HepG2 (cell line): ENCODE measurements around the gene SNAPIN. TPM values are rescaled to one million over a fixed set of nuclear protein-coding genes. Genes with fewer than 3 reads are reported as not detected.

Experiments used
- ATAC-seq: fragments of 200-7000 bp; cut with Tn5 transposase; 3 replicates; pipeline ENCODE4 v1.9.1; 2020; ENCODE audit warnings: mild to moderate bottlenecking, moderate library complexity
- BruUV-seq: library from RNA; stranded (reverse); fragments of 400-500 nt; replicated peaks from 2 replicates; lab custom pipeline; 2021; lab: Mats Ljungman, UMichigan
- CTCF ChIA-PET: fragments of 300-600 bp; formaldehyde crosslinking; extraction: SDS; loops from one replicate; lab custom pipeline; 2021; ENCODE audit warnings: low total read pairs, inconsistent platforms, low intra/inter-chr PET ratio; lab: Yijun Ruan, JAX
- POLR2A ChIA-PET: fragments of 350-600 bp; sonication (Branson Sonifier 250); formaldehyde crosslinking; loops from one replicate; lab custom pipeline; 2020; ENCODE audit warnings: antibody characterized with exemption, inconsistent platforms; lab: Yijun Ruan, JAX
- DNase-seq: peaks from one replicate; pipeline ENCODE4 v3.0.0-alpha.2; 2015; ENCODE audit warnings: low spot score
- FAIRE-seq: peaks from 3 replicates; lab custom pipeline; 2011; peaks lifted over from hg19 to GRCh38; lab: Jason Lieb, UNC
- H2AFZ ChIP-seq: one replicate; pipeline ENCODE4 v1.6.1; 2011; ENCODE audit warnings: low read length, inconsistent platforms
- H3K27ac ChIP-seq: fragments of 300-600 bp; 3 replicates; pipeline ENCODE4 v1.8.0; 2011; ENCODE audit warnings: mixed run types, mild to moderate bottlenecking, mixed read lengths, low read length, inconsistent platforms; ENCODE audit not compliant: insufficient read depth; ENCODE audit errors: extremely low read length
- H3K27me3 ChIP-seq, 2 experiments: fragments of 200-600 bp in 1 of 2; 2 replicates in 1 of 2; 3 replicates in 1 of 2; pipeline versions ENCODE4 v1.6.0 to v1.8.0; 2011; ENCODE audit warnings: low read length in 2 of 2, mild to moderate bottlenecking in 2 of 2, moderate library complexity in 2 of 2, inconsistent platforms in 1 of 2; ENCODE audit not compliant: insufficient read depth in 2 of 2, control insufficient read depth in 1 of 2
- H3K36me3 ChIP-seq, 2 experiments: fragments of 200-600 bp in 1 of 2; replicated peaks in 1 of 2; 2 replicates in 1 of 2; 3 replicates in 1 of 2; pipeline versions ENCODE4 v1.5.1 to v1.8.0; 2011; ENCODE audit warnings: low read length in 2 of 2, inconsistent platforms in 1 of 2; ENCODE audit not compliant: insufficient read depth in 2 of 2, control insufficient read depth in 1 of 2
- H3K4me1 ChIP-seq: 2 replicates; pipeline ENCODE4 v1.5.1; 2012; ENCODE audit warnings: low read length, inconsistent platforms; ENCODE audit not compliant: insufficient read depth
- H3K4me2 ChIP-seq: 2 replicates; pipeline ENCODE4 v1.6.0; 2011; ENCODE audit warnings: low read depth, low read length, inconsistent platforms
- H3K4me3 ChIP-seq, 3 experiments: fragments of 200-600 bp in 1 of 3; sonication (generic), shearing (Covaris generic) in 1 of 3; replicated peaks in 1 of 3; 2 replicates each; pipeline ENCODE4 v1.5.1; 2011 to 2016; ENCODE audit warnings: low read length in 3 of 3, inconsistent platforms in 2 of 3, low read depth in 2 of 3, mild to moderate bottlenecking in 2 of 3, control low read depth in 1 of 3, mixed read lengths in 1 of 3; ENCODE audit not compliant: insufficient read depth in 1 of 3
- H3K79me2 ChIP-seq: one replicate; pipeline ENCODE4 v1.6.1; 2011; ENCODE audit warnings: low read length, inconsistent platforms; ENCODE audit not compliant: insufficient read depth
- H3K9ac ChIP-seq: 2 replicates; pipeline ENCODE4 v1.6.0; 2011; ENCODE audit warnings: mild to moderate bottlenecking, low read depth, low read length, inconsistent platforms; ENCODE audit not compliant: insufficient read depth
- H3K9me3 ChIP-seq: 2 replicates; pipeline ENCODE4 v1.5.1; 2012; ENCODE audit warnings: mild to moderate bottlenecking, low read length
- H4K20me1 ChIP-seq: 2 replicates; pipeline ENCODE4 v1.6.0; 2011; ENCODE audit warnings: inconsistent platforms, mild to moderate bottlenecking, low read length, moderate library complexity; ENCODE audit not compliant: insufficient read depth
- EHMT2 ChIP-seq: fragments of 200-600 bp; sonication (generic); IDR thresholded peaks from 2 replicates; pipeline ENCODE4 v1.7.0; 2017; ENCODE audit warnings: antibody characterized with exemption, low read depth, low read length, borderline replicate concordance
- ISX ChIP-seq: sonication (generic); formaldehyde crosslinking; conservative IDR thresholded peaks from 2 replicates; pipeline ENCODE4 v1.5.0; 2020; ENCODE audit warnings: missing genetic modification reagents
- REXO4 ChIP-seq: sonication (generic); formaldehyde crosslinking; IDR thresholded peaks from 2 replicates; pipeline ENCODE4 v1.8.0; 2022; ENCODE audit warnings: missing genetic modification reagents, mild to moderate bottlenecking, borderline replicate concordance
- ZNF18 ChIP-seq: sonication (generic); formaldehyde crosslinking; IDR thresholded peaks from 2 replicates; pipeline ENCODE4 v1.8.0; 2022; ENCODE audit warnings: mild to moderate bottlenecking, missing genetic modification reagents; ENCODE audit not compliant: insufficient replicate concordance
- ZNF232 ChIP-seq: sonication (generic); formaldehyde crosslinking; IDR thresholded peaks from 2 replicates; pipeline ENCODE4 v1.4.0; 2020; ENCODE audit warnings: missing genetic modification reagents, borderline replicate concordance
- ZNF570 ChIP-seq: sonication (generic); formaldehyde crosslinking; IDR thresholded peaks from 2 replicates; pipeline ENCODE4 v1.4.0; 2020; ENCODE audit warnings: mild to moderate bottlenecking, missing genetic modification reagents, borderline replicate concordance
- ZNF780A ChIP-seq: sonication (generic); formaldehyde crosslinking; IDR thresholded peaks from 2 replicates; pipeline ENCODE4 v1.8.0; 2022; ENCODE audit warnings: mild to moderate bottlenecking, missing genetic modification reagents, moderate library complexity
- ZNF790 ChIP-seq: sonication (generic); formaldehyde crosslinking; IDR thresholded peaks from 2 replicates; pipeline ENCODE4 v1.8.0; 2022; ENCODE audit warnings: missing genetic modification reagents, mild to moderate bottlenecking, borderline replicate concordance
- WGBS: methylation state at CpG from one replicate; pipeline ENCODE4 v1.1.6; 2017; ENCODE audit warnings: low lambda C conversion rate; 5-methylcytosine and 5-hydroxymethylcytosine counted together
- in situ Hi-C: cut with HindIII; loops from 2 replicates; pipeline ENCODE4 v1.10.0; 2017; ENCODE audit warnings: low pct_unique_long_range_greater_than_20kb; ENCODE audit not compliant: extremely low pct_ligation_motif_present
- intact Hi-C: fragments of 100-400 bp; cut with micrococcal nuclease; formaldehyde crosslinking; loops from one replicate; pipeline ENCODE4 v1.10.0; 2022; ENCODE audit not compliant: unreplicated experiment
- polyA plus RNA-seq, 8 experiments: library from polyadenylated mRNA; depleted of rRNA in 3 of 8; stranded (reverse) in 7 of 8; unstranded in 1 of 8; fragments of >200 nt; fragmentation: Illumina TruSeq in 4 of 8; extraction: Trizol in 4 of 8; gene quantifications; 2 replicates each; pipeline versions ENCODE4 v1.2.1 to v1.2.3, GENCODE V29; 2011 to 2016; ENCODE audit warnings: low read depth in 4 of 8, missing spikeins in 1 of 8, mixed read lengths in 1 of 8; ENCODE audit not compliant: insufficient read depth in 1 of 8
- total RNA-seq, 5 experiments: library from RNA; depleted of rRNA; stranded (reverse); fragments of >200 nt; fragmentation: Illumina TruSeq; extraction: Trizol; gene quantifications; 2 replicates each; pipeline ENCODE4 v1.2.3, GENCODE V29; 2016; ENCODE audit warnings: low read depth in 1 of 5
- TF ChIP-seq, protein P1 (sequence below): sonication (generic); formaldehyde crosslinking; IDR thresholded peaks from 2 replicates; pipeline ENCODE4 v1.4.0; 2020; ENCODE audit warnings: mild to moderate bottlenecking, missing genetic modification reagents

The SNAPIN gene
- total and polyA plus RNA-seq, 2 of the 13 experiments (the other 11 are each of a cell fraction or from before 2014, with no cell fraction given), result 23.9 to 25.7 TPM

DNA sequence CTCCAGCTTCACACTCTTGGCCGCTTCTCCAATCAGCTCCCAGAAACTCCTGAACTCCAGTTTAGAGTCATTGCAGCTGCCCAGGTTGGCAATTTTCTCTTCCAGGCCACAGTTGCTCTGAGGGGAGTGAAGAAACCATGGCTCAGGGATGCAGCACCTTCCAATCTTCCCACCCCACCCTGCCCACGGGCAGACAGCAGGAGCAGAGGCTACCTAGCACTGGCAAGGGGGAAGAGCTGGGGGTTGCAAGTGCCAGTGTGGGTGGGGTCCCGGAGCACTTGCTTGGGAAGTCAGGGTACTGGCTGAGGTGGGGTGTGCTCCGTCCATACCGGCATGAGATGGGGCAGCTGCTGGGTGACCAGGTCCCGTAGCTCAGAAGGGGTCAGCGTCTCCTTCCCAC is 43.6 kb upstream of the SNAPIN start (continued):
- TF ChIP-seq ZNF570 (CRISPR knock-in tag), result no peak

DNA sequence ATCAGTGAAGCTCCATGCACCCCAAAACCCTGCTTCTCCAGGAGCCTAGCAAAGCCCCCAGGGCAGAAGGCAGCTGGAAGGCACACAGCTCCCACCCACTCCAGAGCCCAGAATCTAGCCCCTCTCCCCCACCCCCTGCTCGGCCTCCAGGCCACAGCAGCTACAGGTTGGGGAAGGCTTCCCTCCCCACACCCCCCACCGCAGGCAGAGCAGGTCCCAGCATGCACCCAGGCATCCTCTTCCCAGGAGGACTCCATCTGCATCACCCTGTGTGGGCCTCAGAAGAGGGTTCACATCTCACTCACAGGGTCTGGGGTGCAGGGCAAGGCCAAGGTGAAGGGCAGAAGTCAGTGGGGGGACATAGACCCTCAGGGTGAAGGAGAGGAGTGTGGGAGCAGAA is 43.1 kb upstream of the SNAPIN start:
- H3K79me2 ChIP-seq, result peaks cover 6% of the 10 kb centered on the region
- ATAC-seq (no peak), FAIRE-seq (no peak), DNase-seq (no peak)
- H3K9ac ChIP-seq, result no peak overlapping the region
- H3K4me3 ChIP-seq, result no peak overlapping the region
- H3K4me1 ChIP-seq, result peaks cover 65% of the 10 kb centered on the region
- 56% methylated on average over 2 of the region's 2 CpGs for WGBS
- H3K9me3 ChIP-seq, result no peaks in the 10 kb centered on the region
- in situ Hi-C loops (no loop called here), intact Hi-C loops (no loop called here)
- no peak overlapping the region for H2AFZ ChIP-seq
- peaks cover 0 to 1% of the 10 kb centered on the region in 2 experiments; a peak in 1 of 5 replicates for H3K36me3 ChIP-seq
- H3K27ac ChIP-seq, result no peak overlapping the region
- H4K20me1 ChIP-seq, result no peaks in the 10 kb centered on the region
- CTCF ChIA-PET, result no interaction called here
- TF ChIP-seq ZNF790 (CRISPR knock-in tag) (no peak), ZNF780A (no peak), EHMT2 (no peak), ZNF18 (CRISPR knock-in tag) (no peak), ZNF232 (CRISPR knock-in tag) (no peak), ISX (CRISPR knock-in tag) (no peak), REXO4 (CRISPR knock-in tag) (no peak)
- TF ChIP-seq, protein P1, sequence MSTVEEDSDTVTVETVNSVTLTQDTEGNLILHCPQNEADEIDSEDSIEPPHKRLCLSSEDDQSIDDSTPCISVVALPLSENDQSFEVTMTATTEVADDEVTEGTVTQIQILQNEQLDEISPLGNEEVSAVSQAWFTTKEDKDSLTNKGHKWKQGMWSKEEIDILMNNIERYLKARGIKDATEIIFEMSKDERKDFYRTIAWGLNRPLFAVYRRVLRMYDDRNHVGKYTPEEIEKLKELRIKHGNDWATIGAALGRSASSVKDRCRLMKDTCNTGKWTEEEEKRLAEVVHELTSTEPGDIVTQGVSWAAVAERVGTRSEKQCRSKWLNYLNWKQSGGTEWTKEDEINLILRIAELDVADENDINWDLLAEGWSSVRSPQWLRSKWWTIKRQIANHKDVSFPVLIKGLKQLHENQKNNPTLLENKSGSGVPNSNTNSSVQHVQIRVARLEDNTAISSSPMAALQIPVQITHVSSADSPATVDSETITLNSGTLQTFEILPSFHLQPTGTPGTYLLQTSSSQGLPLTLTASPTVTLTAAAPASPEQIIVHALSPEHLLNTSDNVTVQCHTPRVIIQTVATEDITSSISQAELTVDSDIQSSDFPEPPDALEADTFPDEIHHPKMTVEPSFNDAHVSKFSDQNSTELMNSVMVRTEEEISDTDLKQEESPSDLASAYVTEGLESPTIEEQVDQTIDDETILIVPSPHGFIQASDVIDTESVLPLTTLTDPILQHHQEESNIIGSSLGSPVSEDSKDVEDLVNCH (CRISPR knock-in tag), result no peak
- no TSS peak for BruUV-seq
- no peaks in the 10 kb centered on the region for H3K27me3 ChIP-seq
- POLR2A ChIA-PET, result interaction anchor here (0.8 to 12.2 kb wide), 5 partner anchors 10 to 363 kb away, joined by 3 to 390 read pairs (median 14); partner anchors contain the start of genes CHTOP, JTB, S100A1 and S100A13
- H3K4me2 ChIP-seq, result peak overlapping the region; percentile 41; the same call in 1 of the 2 replicates
